Endothelial cell of umbilical vein (primary cell): ENCODE data around the gene ZNF516. TPM values are rescaled to one million over a fixed set of nuclear protein-coding genes. Genes with fewer than 3 reads are reported as not detected.

Experiments used
- BruUV-seq: library from RNA; stranded (reverse); fragments of 400-500 nt; replicated peaks from 2 replicates; lab custom pipeline; 2021; lab: Mats Ljungman, UMichigan
- CTCF ChIA-PET: fragments of 300-600, 350-600 bp; sonication (Branson Sonifier 250); formaldehyde crosslinking; loops from one replicate; lab custom pipeline; 2021; ENCODE audit warnings: antibody characterized with exemption, inconsistent platforms; lab: Charles Lee
- POLR2A ChIA-PET: fragments of 300-600, 350-600 bp; sonication (Branson Sonifier 250); formaldehyde crosslinking; loops from one replicate; lab custom pipeline; 2021; ENCODE audit warnings: antibody characterized with exemption, inconsistent platforms; lab: Charles Lee
- DNase-seq: peaks from one replicate; pipeline ENCODE4 v3.0.0-alpha.2; 2011; ENCODE audit warnings: low read depth, low spot score
- FAIRE-seq: peaks from 2 replicates; lab custom pipeline; 2011; peaks lifted over from hg19 to GRCh38; lab: Jason Lieb, UNC
- H2AFZ ChIP-seq: 2 replicates; pipeline ENCODE4 v1.6.0; 2012; ENCODE audit warnings: low read depth, low read length, control low read depth, inconsistent platforms
- H3K27ac ChIP-seq: 2 replicates; pipeline ENCODE4 v1.5.1; 2011; ENCODE audit warnings: low read depth, mild to moderate bottlenecking, control low read depth, low read length, moderate library complexity; ENCODE audit not compliant: insufficient read depth
- H3K27me3 ChIP-seq, 2 experiments: 2 replicates each; pipeline versions ENCODE4 v1.6.0 to v1.6.1; 2011; ENCODE audit warnings: low read length in 2 of 2, mixed read lengths in 1 of 2; ENCODE audit not compliant: control insufficient read depth in 2 of 2, insufficient read depth in 2 of 2
- H3K36me3 ChIP-seq, 2 experiments: 2 replicates in 1 of 2; 3 replicates in 1 of 2; pipeline ENCODE4 v1.5.1; 2011; ENCODE audit warnings: low read length in 2 of 2, mild to moderate bottlenecking in 1 of 2, moderate library complexity in 1 of 2; ENCODE audit not compliant: control insufficient read depth in 2 of 2, insufficient read depth in 2 of 2; ENCODE audit errors: extremely low read depth in 1 of 2
- H3K4me1 ChIP-seq: 3 replicates; pipeline ENCODE4 v1.5.1; 2011; ENCODE audit warnings: mild to moderate bottlenecking, low read length; ENCODE audit not compliant: control insufficient read depth, insufficient read depth; ENCODE audit errors: extremely low read depth
- H3K4me2 ChIP-seq: 2 replicates; pipeline ENCODE4 v1.6.1; 2011; ENCODE audit warnings: low read length, control low read depth, mixed read lengths; ENCODE audit not compliant: insufficient read depth
- H3K4me3 ChIP-seq, 3 experiments: fragments of 200-600 bp in 1 of 3; sonication (generic), shearing (Covaris generic) in 1 of 3; replicated peaks in 1 of 3; 2 replicates each; pipeline ENCODE4 v1.5.1; 2011 to 2016; ENCODE audit warnings: control low read depth in 3 of 3, low read length in 3 of 3, mild to moderate bottlenecking in 2 of 3, inconsistent platforms in 1 of 3, low read depth in 1 of 3, moderate library complexity in 1 of 3; ENCODE audit not compliant: insufficient read depth in 1 of 3
- H3K79me2 ChIP-seq: 2 replicates; pipeline ENCODE4 v1.6.0; 2012; ENCODE audit warnings: low read length, inconsistent platforms; ENCODE audit not compliant: control insufficient read depth, insufficient read depth
- H3K9ac ChIP-seq: replicated peaks from 2 replicates; pipeline ENCODE3; 2011; ENCODE audit warnings: low read length, control low read depth; ENCODE audit not compliant: insufficient read depth; ENCODE audit errors: extremely low read depth
- H3K9me1 ChIP-seq: replicated peaks from 3 replicates; pipeline ENCODE4 v1.6.0; 2011; ENCODE audit warnings: mild to moderate bottlenecking, low read length; ENCODE audit not compliant: control insufficient read depth, insufficient read depth; ENCODE audit errors: extremely low read depth
- H3K9me3 ChIP-seq: replicated peaks from 2 replicates; pipeline ENCODE4 v1.5.1; 2012; ENCODE audit warnings: low read length, inconsistent platforms; ENCODE audit not compliant: control insufficient read depth, insufficient read depth
- H4K20me1 ChIP-seq: replicated peaks from 2 replicates; pipeline ENCODE3; 2011; ENCODE audit warnings: mild to moderate bottlenecking, low read length; ENCODE audit not compliant: control insufficient read depth, insufficient read depth; ENCODE audit errors: extremely low read depth
- EZH2 ChIP-seq: IDR thresholded peaks from 2 replicates; pipeline ENCODE4 v1.6.1; 2012; ENCODE audit warnings: borderline replicate concordance, low read depth, mild to moderate bottlenecking, moderate library complexity, low read length, inconsistent platforms; ENCODE audit not compliant: severe bottlenecking
- FOS ChIP-seq: IDR thresholded peaks from 2 replicates; pipeline ENCODE4 v1.6.1; 2011; ENCODE audit warnings: mild to moderate bottlenecking, low read length, moderate library complexity, borderline replicate concordance; ENCODE audit not compliant: insufficient read depth
- GATA2 ChIP-seq: IDR thresholded peaks from 2 replicates; pipeline ENCODE4 v1.7.0; 2011; ENCODE audit warnings: low read depth, mild to moderate bottlenecking, moderate library complexity, mixed read lengths, low read length; ENCODE audit not compliant: insufficient read length, insufficient read depth
- JUN ChIP-seq: IDR thresholded peaks from 2 replicates; pipeline ENCODE4 v1.6.1; 2011; ENCODE audit warnings: borderline replicate concordance, low read depth; ENCODE audit not compliant: insufficient read length, insufficient read depth
- MAX ChIP-seq: IDR thresholded peaks from 2 replicates; pipeline ENCODE4 v1.6.1; 2011; ENCODE audit not compliant: insufficient read depth, insufficient read length
- MYC ChIP-seq: IDR thresholded peaks from one replicate; pipeline ENCODE4 v1.6.1; 2011; ENCODE audit warnings: mild to moderate bottlenecking, low read depth, low read length
- POLR2A ChIP-seq: IDR thresholded peaks from 2 replicates; pipeline ENCODE4 v1.6.1; 2012; ENCODE audit warnings: low read depth, mild to moderate bottlenecking, control low read depth, low read length
- POLR2AphosphoS5 ChIP-seq: IDR thresholded peaks from 2 replicates; pipeline ENCODE4 v1.6.1; 2012; ENCODE audit warnings: low read depth, mild to moderate bottlenecking, control low read depth, low read length, moderate library complexity; ENCODE audit not compliant: insufficient read depth
- dilution Hi-C: fragments of 300-500 bp; cut with MboI; formaldehyde crosslinking; loops from one replicate; pipeline ENCODE4 v1.15.0; 2019; ENCODE audit warnings: low sequenced_read_pairs; ENCODE audit not compliant: extremely low pct_ligation_motif_present
- intact Hi-C: fragments of 100-400 bp; cut with micrococcal nuclease; formaldehyde crosslinking; loops from one replicate; pipeline ENCODE4 v1.10.0; 2022
- polyA plus RNA-seq, 4 experiments: library from polyadenylated mRNA; depleted of rRNA in 3 of 4; stranded (reverse) in 3 of 4; unstranded in 1 of 4; fragments of >200 nt; gene quantifications; 2 replicates each; pipeline versions ENCODE4 v1.2.1 to v1.2.3, GENCODE V29; 2011 to 2012; ENCODE audit warnings: missing spikeins in 1 of 4
- total RNA-seq: library from RNA; stranded (reverse); gene quantifications from 2 replicates; pipeline ENCODE4 v1.2.3, GENCODE V29; 2021
- TF ChIP-seq, protein P1 (sequence below), 2 donors: IDR thresholded peaks; 1 replicate in 1 of 2; 2 replicates in 1 of 2; pipeline ENCODE4 v1.5.1; 2011; ENCODE audit warnings: low read length in 2 of 2, mild to moderate bottlenecking in 2 of 2, moderate library complexity in 2 of 2, control low read depth in 1 of 2, inconsistent platforms in 1 of 2, low read depth in 1 of 2; ENCODE audit not compliant: insufficient read depth in 1 of 2; ENCODE audit errors: extremely low read depth in 1 of 2

The ZNF516 gene
- total and polyA plus RNA-seq, 2 donors (not counting 3 experiments of a cell fraction or from before 2014, with no cell fraction given): 3.6 to 19.1 TPM

DNA sequence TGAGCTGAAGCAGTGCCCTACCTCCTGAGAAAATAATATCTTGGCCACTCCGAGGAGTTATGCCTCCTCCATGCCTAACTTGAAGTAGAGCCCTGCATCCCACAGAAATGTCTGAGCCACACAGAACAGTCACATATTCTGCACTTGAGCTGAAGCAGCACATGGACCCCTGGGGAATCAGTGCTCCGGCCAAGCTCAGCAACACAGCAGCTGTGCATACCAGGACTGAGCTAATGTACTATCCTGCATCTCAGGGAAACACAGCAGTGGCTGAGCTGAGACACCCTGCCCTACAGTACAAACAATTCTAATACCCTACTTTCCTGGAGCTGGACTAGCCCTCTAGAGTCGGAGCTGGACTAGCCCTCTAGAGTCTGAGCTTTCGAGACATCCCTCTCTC lies 166.9 kb downstream of the ZNF516 start:
- ChIA-PET POLR2A (no interaction called here), CTCF (no interaction called here)
- H3K27me3 ChIP-seq: no peaks in the 10 kb centered on the region
- H3K9me3 ChIP-seq: no peaks in the 10 kb centered on the region
- no TSS peak for BruUV-seq
- no peak overlapping the region for H3K4me2 ChIP-seq
- no peaks in the 10 kb centered on the region for H4K20me1 ChIP-seq
- no peaks in the 10 kb centered on the region for H3K79me2 ChIP-seq
- intact Hi-C loops (no loop called here), dilution Hi-C loops (no loop called here)
- H3K27ac ChIP-seq: no peak overlapping the region
- no peaks in the 10 kb centered on the region for H3K4me1 ChIP-seq
- H2AFZ ChIP-seq: no peak overlapping the region
- DNase-seq (no peak), FAIRE-seq (no peak)
- no peak overlapping the region for H3K9ac ChIP-seq
- TF ChIP-seq MAX (no peak), GATA2 (no peak), EZH2 (no peak), FOS (no peak), POLR2AphosphoS5 (no peak), POLR2A (no peak), MYC (no peak), JUN (no peak)
- TF ChIP-seq, protein P1, sequence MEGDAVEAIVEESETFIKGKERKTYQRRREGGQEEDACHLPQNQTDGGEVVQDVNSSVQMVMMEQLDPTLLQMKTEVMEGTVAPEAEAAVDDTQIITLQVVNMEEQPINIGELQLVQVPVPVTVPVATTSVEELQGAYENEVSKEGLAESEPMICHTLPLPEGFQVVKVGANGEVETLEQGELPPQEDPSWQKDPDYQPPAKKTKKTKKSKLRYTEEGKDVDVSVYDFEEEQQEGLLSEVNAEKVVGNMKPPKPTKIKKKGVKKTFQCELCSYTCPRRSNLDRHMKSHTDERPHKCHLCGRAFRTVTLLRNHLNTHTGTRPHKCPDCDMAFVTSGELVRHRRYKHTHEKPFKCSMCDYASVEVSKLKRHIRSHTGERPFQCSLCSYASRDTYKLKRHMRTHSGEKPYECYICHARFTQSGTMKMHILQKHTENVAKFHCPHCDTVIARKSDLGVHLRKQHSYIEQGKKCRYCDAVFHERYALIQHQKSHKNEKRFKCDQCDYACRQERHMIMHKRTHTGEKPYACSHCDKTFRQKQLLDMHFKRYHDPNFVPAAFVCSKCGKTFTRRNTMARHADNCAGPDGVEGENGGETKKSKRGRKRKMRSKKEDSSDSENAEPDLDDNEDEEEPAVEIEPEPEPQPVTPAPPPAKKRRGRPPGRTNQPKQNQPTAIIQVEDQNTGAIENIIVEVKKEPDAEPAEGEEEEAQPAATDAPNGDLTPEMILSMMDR (IDR thresholded peaks at IDR 0.05; ENCODE audit: extremely low read depth in 1 of 2, insufficient read depth in 1 of 2, low read depth in 1 of 2, low read length in 2 of 2): no peak
- H3K9me1 ChIP-seq: no peaks in the 10 kb centered on the region
- no peak overlapping the region for H3K4me3 ChIP-seq
- no peaks in the 10 kb centered on the region for H3K36me3 ChIP-seq
